GM21381 (cell line): Measurements from ENCODE around the gene CEP44.

Experiments
- ATAC-seq: cut with Tn5 transposase; IDR thresholded peaks from one replicate; pipeline ENCODE4 v1.9.1; 2021; ENCODE audit warnings: mild to moderate bottlenecking, moderate library complexity; ENCODE audit not compliant: unreplicated experiment

The CEP44 gene

GRCh38 chr4:174380699-174381439, 97.2 kb downstream of the CEP44 start:
- no peak for ATAC-seq

GRCh38 chr4:174381440-174381800, 97.7 kb downstream of the CEP44 start:
- no peak for ATAC-seq
